ENCODE data around the gene JARID2.

DNA sequence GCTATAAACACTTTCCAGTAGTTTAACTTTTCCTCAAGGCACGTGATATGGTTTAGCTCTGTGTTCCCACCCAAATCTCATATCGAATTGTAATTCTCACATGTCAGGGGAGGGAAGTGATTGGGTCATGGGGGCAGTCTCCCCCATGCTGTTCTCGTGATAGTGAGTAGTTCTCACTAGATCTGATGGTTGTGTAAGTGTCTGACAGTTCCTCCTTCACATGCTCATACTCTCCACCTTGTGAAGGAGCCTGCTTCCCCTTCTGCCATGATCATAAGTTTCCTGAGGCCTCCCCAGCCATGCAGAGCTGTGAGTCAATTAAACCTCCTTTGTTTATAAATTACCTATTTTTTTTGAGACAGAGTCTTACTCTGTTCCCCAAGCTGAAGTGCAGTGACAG is 289.1 kb downstream of the JARID2 start:
- TF ChIP-seq POLR2A (IDR thresholded peaks at IDR 0.05) (no peak), CTCF (IDR thresholded peaks at IDR 0.05) (no peak)
